OCI-LY3 (cell line): ENCODE measurements around the gene AUTS2.

ENCODE experiments used
- H2AFZ ChIP-seq: fragments of 200-600, 300-600 bp; shearing (Covaris generic); 2 replicates; pipeline ENCODE4 v1.6.0; 2014; ENCODE audit warnings: antibody characterized with exemption, low read depth, low read length
- H3K27ac ChIP-seq: fragments of 200-600, 300-600 bp; sonication (generic); 2 replicates; pipeline ENCODE4 v1.5.1; 2014; ENCODE audit warnings: mild to moderate bottlenecking, low read length, moderate library complexity, mixed read lengths
- H3K27me3 ChIP-seq: fragments of 200-600, 300-600 bp; sonication (generic); 2 replicates; pipeline ENCODE4 v1.6.1; 2014; ENCODE audit warnings: low read depth, low read length, mixed read lengths
- H3K36me3 ChIP-seq: fragments of 200-600, 300-600 bp; sonication (generic); replicated peaks from 2 replicates; pipeline ENCODE3; 2014; ENCODE audit warnings: low read depth, low read length, mixed read lengths
- H3K4me1 ChIP-seq: fragments of 300-600, 200-600 bp; sonication (generic); 2 replicates; pipeline ENCODE4 v1.6.1; 2014; ENCODE audit warnings: low read length, mixed read lengths
- H3K4me2 ChIP-seq: fragments of 200-600, 300-600 bp; sonication (generic); 2 replicates; pipeline ENCODE4 v1.6.1; 2014; ENCODE audit warnings: low read length, mixed read lengths
- H3K4me3 ChIP-seq: fragments of 300-600, 200-600 bp; sonication (generic); 2 replicates; pipeline ENCODE4 v1.5.1; 2014; ENCODE audit warnings: antibody characterized with exemption, mild to moderate bottlenecking, low read length, moderate library complexity
- H3K79me2 ChIP-seq: fragments of 300-600, 200-600 bp; shearing (Covaris generic); 2 replicates; pipeline ENCODE4 v1.6.1; 2014; ENCODE audit warnings: mild to moderate bottlenecking, low read length, mixed read lengths
- H3K9ac ChIP-seq: fragments of 300-600, 200-600 bp; shearing (Covaris generic); 2 replicates; pipeline ENCODE4 v1.6.0; 2014; ENCODE audit warnings: mild to moderate bottlenecking, low read length, moderate library complexity
- H3K9me3 ChIP-seq: fragments of 200-600, 300-600 bp; shearing (Covaris generic); 2 replicates; pipeline ENCODE4 v1.6.1; 2014; ENCODE audit warnings: low read length, mixed read lengths; ENCODE audit not compliant: insufficient read depth
- H4K20me1 ChIP-seq: fragments of 200-600, 300-600 bp; sonication (generic); 2 replicates; pipeline ENCODE4 v1.6.1; 2016; ENCODE audit warnings: low read length, mixed read lengths; ENCODE audit not compliant: insufficient read depth
- CTCF ChIP-seq: fragments of 200-600, 300-600 bp; sonication (generic); IDR thresholded peaks from 2 replicates; pipeline ENCODE4 v1.5.1; 2014; ENCODE audit warnings: antibody characterized with exemption, low read length, low read depth
- EZH2phosphoT487 ChIP-seq: fragments of 200-600 bp; shearing (Covaris generic); IDR thresholded peaks from 2 replicates; pipeline ENCODE4 v1.6.1; 2018; ENCODE audit warnings: antibody characterized with exemption, mixed run types, low read depth

Gene AUTS2

GRCh38 chr7:69992938-69993337 lies 394.7 kb downstream of the AUTS2 start:
- no peaks in the 10 kb centered on the region for H3K4me1 ChIP-seq
- no peak overlapping the region for H3K4me3 ChIP-seq
- H3K27ac ChIP-seq: no peak overlapping the region
- H3K27me3 ChIP-seq: no peaks in the 10 kb centered on the region
- no peak overlapping the region for H2AFZ ChIP-seq
- no peaks in the 10 kb centered on the region for H4K20me1 ChIP-seq
- H3K9me3 ChIP-seq: no peaks in the 10 kb centered on the region
- no peak overlapping the region for H3K9ac ChIP-seq
- no peaks in the 10 kb centered on the region for H3K36me3 ChIP-seq
- H3K4me2 ChIP-seq: no peak overlapping the region
- TF ChIP-seq EZH2phosphoT487: no peak
- TF ChIP-seq CTCF: no peak
- H3K79me2 ChIP-seq: no peaks in the 10 kb centered on the region

GRCh38 chr7:69994218-69994617 lies 395.9 kb downstream of the AUTS2 start:
- Histone ChIP-seq H3K9me3 (no peaks in the 10 kb centered on the region), H3K4me1 (no peaks in the 10 kb centered on the region), H3K79me2 (no peaks in the 10 kb centered on the region), H3K4me2 (no peak overlapping the region), H3K27ac (no peak overlapping the region), H2AFZ (no peak overlapping the region), H3K27me3 (no peaks in the 10 kb centered on the region), H3K9ac (no peak overlapping the region), H3K36me3 (no peaks in the 10 kb centered on the region), H3K4me3 (no peak overlapping the region), H4K20me1 (no peaks in the 10 kb centered on the region)
- TF ChIP-seq EZH2phosphoT487 (no peak), CTCF (no peak)

DNA sequence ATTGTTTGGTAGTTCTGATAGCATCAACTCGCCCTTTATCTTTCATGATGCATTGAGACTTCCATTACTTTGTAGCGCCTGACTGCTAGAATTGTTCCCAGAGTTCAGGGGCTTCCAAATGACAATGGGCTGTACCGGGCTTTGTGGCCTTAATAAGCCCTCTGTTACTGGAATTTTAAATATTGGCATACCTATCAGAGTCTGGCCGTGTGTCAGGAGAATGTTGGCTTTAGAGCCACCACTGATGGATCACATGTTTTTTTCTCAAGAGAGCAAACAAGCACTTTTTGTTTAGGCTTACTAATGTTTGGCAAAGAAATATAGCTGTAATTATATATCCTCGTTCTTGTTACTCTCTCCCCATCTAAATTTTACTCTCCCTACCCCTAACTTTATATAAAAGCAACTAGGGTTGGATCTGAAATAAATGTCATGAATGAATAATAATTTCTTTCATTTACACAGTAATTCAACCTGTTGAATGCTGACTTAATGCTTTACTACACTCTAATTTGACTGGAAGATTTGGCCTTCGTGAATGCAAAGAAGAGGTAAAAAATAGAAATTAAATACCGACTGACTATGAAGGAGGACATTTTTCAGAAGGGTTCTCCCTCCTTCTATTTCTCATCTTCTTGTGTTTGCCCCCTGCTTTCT lies 396.7 kb downstream of the AUTS2 start:
- TF ChIP-seq CTCF: no peak
- TF ChIP-seq EZH2phosphoT487: no peak
- Histone ChIP-seq H3K4me3 (no peak overlapping the region), H3K4me2 (no peak overlapping the region), H3K9me3 (no peaks in the 10 kb centered on the region), H3K79me2 (no peaks in the 10 kb centered on the region), H3K27ac (no peak overlapping the region), H2AFZ (no peak overlapping the region), H3K36me3 (no peaks in the 10 kb centered on the region), H3K4me1 (no peaks in the 10 kb centered on the region), H3K27me3 (no peaks in the 10 kb centered on the region), H3K9ac (no peak overlapping the region), H4K20me1 (no peaks in the 10 kb centered on the region)

- TF ChIP-seq CTCF: no peak
- no peak for TF ChIP-seq EZH2phosphoT487
- Histone ChIP-seq H4K20me1 (no peaks in the 10 kb centered on the region), H3K9ac (no peak overlapping the region), H3K4me3 (no peak overlapping the region), H3K9me3 (no peaks in the 10 kb centered on the region), H3K36me3 (no peaks in the 10 kb centered on the region), H3K27ac (no peak overlapping the region), H3K4me2 (no peak overlapping the region), H3K27me3 (no peaks in the 10 kb centered on the region), H3K4me1 (no peaks in the 10 kb centered on the region), H3K79me2 (no peaks in the 10 kb centered on the region), H2AFZ (no peak overlapping the region)
Observed at GRCh38 chr7:69996121-69996520, 397.8 kb downstream of the AUTS2 start.
